HEK293 (cell line): Measurements from ENCODE around the gene DCST1.

Source experiments
- KLF1 ChIP-seq: fragments of 450-650 bp; formaldehyde crosslinking; IDR thresholded peaks from 2 replicates; pipeline ENCODE4 v1.5.1; 2016; ENCODE audit warnings: missing biosample characterization, missing genetic modification characterization
- KLF7 ChIP-seq: fragments of 450-650 bp; formaldehyde crosslinking; IDR thresholded peaks from 2 replicates; pipeline ENCODE4 v1.5.1; 2016; ENCODE audit warnings: missing biosample characterization, missing genetic modification characterization, borderline replicate concordance
- PRDM2 ChIP-seq: fragments of 450-650 bp; formaldehyde crosslinking; IDR thresholded peaks from 2 replicates; pipeline ENCODE4 v1.5.1; 2016; ENCODE audit warnings: missing biosample characterization, missing genetic modification characterization, borderline replicate concordance
- SCRT1 ChIP-seq: fragments of 450-650 bp; formaldehyde crosslinking; IDR thresholded peaks from 2 replicates; pipeline ENCODE4 v1.5.1; 2016; ENCODE audit warnings: missing biosample characterization, missing genetic modification characterization, borderline replicate concordance
- SCRT2 ChIP-seq: fragments of 450-650 bp; formaldehyde crosslinking; IDR thresholded peaks from 2 replicates; pipeline ENCODE4 v1.5.1; 2016; ENCODE audit warnings: missing biosample characterization, missing genetic modification characterization
- SP7 ChIP-seq: fragments of 450-650 bp; formaldehyde crosslinking; IDR thresholded peaks from 2 replicates; pipeline ENCODE4 v1.5.1; 2016; ENCODE audit warnings: missing biosample characterization, missing genetic modification characterization
- ZIC2 ChIP-seq: fragments of 450-650 bp; formaldehyde crosslinking; IDR thresholded peaks from 2 replicates; pipeline ENCODE4 v1.5.1; 2016; ENCODE audit warnings: missing biosample characterization, missing genetic modification characterization
- ZNF26 ChIP-seq: fragments of 450-650 bp; formaldehyde crosslinking; IDR thresholded peaks from 2 replicates; pipeline ENCODE4 v1.5.1; 2016; ENCODE audit warnings: missing biosample characterization, missing genetic modification characterization
- ZNF48 ChIP-seq: fragments of 450-650 bp; formaldehyde crosslinking; IDR thresholded peaks from 2 replicates; pipeline ENCODE4 v1.5.1; 2016; ENCODE audit warnings: missing biosample characterization, missing genetic modification characterization
- ZNF629 ChIP-seq: fragments of 450-650 bp; formaldehyde crosslinking; IDR thresholded peaks from 2 replicates; pipeline ENCODE4 v1.5.1; 2017; ENCODE audit warnings: missing biosample characterization, missing genetic modification characterization
- ZNF776 ChIP-seq: fragments of 450-650 bp; formaldehyde crosslinking; IDR thresholded peaks from 2 replicates; pipeline ENCODE4 v1.5.0; 2017; ENCODE audit warnings: missing biosample characterization, missing genetic modification characterization, borderline replicate concordance
- ZNF830 ChIP-seq: fragments of 450-650 bp; IDR thresholded peaks from 2 replicates; pipeline ENCODE4 v1.5.0; 2018; ENCODE audit warnings: missing biosample characterization, missing genetic modification characterization, low read depth, mild to moderate bottlenecking, moderate library complexity

DCST1 gene

DNA sequence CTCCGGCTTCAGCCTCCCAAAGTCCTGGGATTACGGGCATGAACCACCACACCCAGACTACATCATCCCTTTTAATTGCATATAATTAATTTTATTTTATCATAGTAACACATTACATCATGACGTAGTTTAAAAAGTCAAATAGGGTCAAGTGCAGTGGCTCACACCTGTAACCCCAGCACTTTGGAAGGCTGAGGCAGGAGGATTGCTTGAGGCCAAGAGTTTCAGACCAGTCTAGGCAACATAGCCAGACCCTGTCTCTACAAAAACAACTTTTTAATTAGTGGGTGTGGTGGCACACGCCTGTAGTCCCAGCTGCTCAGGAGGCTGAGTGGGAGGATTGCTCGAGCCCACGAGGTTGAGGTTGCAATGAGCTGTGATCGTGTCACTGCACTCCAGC lies 65.7 kb downstream of the DCST1 start (continued):
- no peak for TF ChIP-seq ZNF26
- TF ChIP-seq ZNF48 (tag by site-specific recombination): no peak
- TF ChIP-seq ZIC2 (tag by site-specific recombination): no peak
- TF ChIP-seq ZNF629 (tag by site-specific recombination): peak; percentile 32; the same call in 1 of the 2 replicates
- TF ChIP-seq SP7 (tag by site-specific recombination): peak; percentile 78
- peak; percentile 41; the same call in 1 of the 2 replicates for TF ChIP-seq SCRT1 (tag by site-specific recombination)
- no peak for TF ChIP-seq ZNF776
- TF ChIP-seq SCRT2 (tag by site-specific recombination): 0 out of 2 replicates have a peak, but pooled peaks have one; percentile 21
- no peak for TF ChIP-seq KLF7
- no peak for TF ChIP-seq ZNF830 (tag by site-specific recombination)
- TF ChIP-seq KLF1: peak; percentile 94
- TF ChIP-seq PRDM2 (tag by site-specific recombination): no peak
